Cardiac muscle cell (in vitro differentiated cells and primary cell): ENCODE measurements around the gene LPAR1. TPM values are rescaled to one million over a fixed set of nuclear protein-coding genes. Genes with fewer than 3 reads are reported as not detected.
A peak's percentile ranks its signal among the peaks of the same experiment; 100 is the strongest.

Experiments
- DNase-seq, 2 donors: peaks; one replicate each; pipeline versions ENCODE4 v3.0.0 to v3.0.0-alpha.2; 2010 to 2017; ENCODE audit warnings: low read depth in 1 of 2, low spot score in 1 of 2
- H3K27ac ChIP-seq: fragments of 200-600 bp; sonication (generic); 2 replicates; pipeline ENCODE4 v1.5.1; 2016
- H3K27me3 ChIP-seq: fragments of 200-600 bp; sonication (generic); 2 replicates; pipeline ENCODE4 v1.6.0; 2016; ENCODE audit warnings: control low read depth
- H3K36me3 ChIP-seq: fragments of 200-600 bp; sonication (generic); 2 replicates; pipeline ENCODE4 v1.5.1; 2016; ENCODE audit warnings: control low read depth
- H3K4me1 ChIP-seq: fragments of 200-600 bp; sonication (generic); 2 replicates; pipeline ENCODE4 v1.8.1; 2017; ENCODE audit warnings: low read depth, mild to moderate bottlenecking, mixed run types
- H3K4me3 ChIP-seq: fragments of 200-600 bp; sonication (generic); 2 replicates; pipeline ENCODE4 v1.5.1; 2016; ENCODE audit warnings: mild to moderate bottlenecking
- H3K9me3 ChIP-seq: fragments of 200-600 bp; sonication (generic); 2 replicates; pipeline ENCODE4 v1.5.1; 2017; ENCODE audit warnings: low read depth, mild to moderate bottlenecking, control low read depth
- CTCF ChIP-seq: IDR thresholded peaks from 2 replicates; pipeline ENCODE4 v1.5.1; 2012; ENCODE audit warnings: low read depth, mild to moderate bottlenecking, low read length
- polyA plus RNA-seq: library from polyadenylated mRNA; unstranded; fragments of >200 nt; fragmentation: Nextera tagmentation; extraction: Ambion mirVana; gene quantifications from 2 replicates; pipeline ENCODE4 v1.2.1, GENCODE V29; 2016
- total RNA-seq: library from RNA; depleted of rRNA; stranded (reverse); fragments of >200 nt; gene quantifications from 2 replicates; pipeline ENCODE4 v1.2.3, GENCODE V29; 2016

The LPAR1 gene
- total and polyA plus RNA-seq, 2 experiments from 2014 or later = 0.77 to 1.9 TPM

- Histone ChIP-seq H3K9me3 (no peaks in the 10 kb centered on the region), H3K27ac (no peak overlapping the region), H3K4me1 (peaks cover 6% of the 10 kb centered on the region), H3K4me3 (no peak overlapping the region), H3K36me3 (no peaks in the 10 kb centered on the region), H3K27me3 (no peaks in the 10 kb centered on the region)
- no peak for DNase-seq
- TF ChIP-seq CTCF = no peak
These were observed 17.7 kb downstream of the LPAR1 start for GRCh38 chr9:111020594-111020993.

GRCh38 chr9:111016426-111017045, 21.7 kb downstream of the LPAR1 start:
- H3K27ac ChIP-seq = no peak overlapping the region
- peaks cover 6% of the 10 kb centered on the region for H3K4me1 ChIP-seq
- no peaks in the 10 kb centered on the region for H3K9me3 ChIP-seq
- no peak for TF ChIP-seq CTCF
- peak; percentile 61 to 91 for DNase-seq
- no peak overlapping the region for H3K4me3 ChIP-seq
- no peaks in the 10 kb centered on the region for H3K27me3 ChIP-seq
- no peaks in the 10 kb centered on the region for H3K36me3 ChIP-seq

GRCh38 chr9:111016016-111016415, 22.3 kb downstream of the LPAR1 start:
- DNase-seq = no peak
- Histone ChIP-seq H3K4me3 (no peak overlapping the region), H3K27ac (no peak overlapping the region), H3K36me3 (no peaks in the 10 kb centered on the region), H3K27me3 (no peaks in the 10 kb centered on the region), H3K9me3 (no peaks in the 10 kb centered on the region), H3K4me1 (peaks cover 6% of the 10 kb centered on the region)
- no peak for TF ChIP-seq CTCF

GRCh38 chr9:111013707-111014106, 24.6 kb downstream of the LPAR1 start:
- no peak overlapping the region for H3K4me3 ChIP-seq
- no peaks in the 10 kb centered on the region for H3K27me3 ChIP-seq
- no peak overlapping the region for H3K27ac ChIP-seq
- no peak for DNase-seq
- H3K36me3 ChIP-seq = no peaks in the 10 kb centered on the region
- H3K4me1 ChIP-seq = peaks cover 6% of the 10 kb centered on the region
- no peaks in the 10 kb centered on the region for H3K9me3 ChIP-seq
- no peak for TF ChIP-seq CTCF

GRCh38 chr9:111013250-111013649, 25.0 kb downstream of the LPAR1 start:
- no peak for TF ChIP-seq CTCF
- H3K27me3 ChIP-seq = no peaks in the 10 kb centered on the region
- no peak overlapping the region for H3K27ac ChIP-seq
- no peaks in the 10 kb centered on the region for H3K9me3 ChIP-seq
- H3K36me3 ChIP-seq = no peaks in the 10 kb centered on the region
- peaks cover 6% of the 10 kb centered on the region for H3K4me1 ChIP-seq
- no peak overlapping the region for H3K4me3 ChIP-seq
- no peak for DNase-seq
